ENCODE measurements around the gene RBMS3. TPM values are rescaled to one million over a fixed set of nuclear protein-coding genes. Genes with fewer than 3 reads are reported as not detected.

RBMS3 gene
- total RNA-seq, 1 donor from 2014 or later, result 23.7 TPM

- no peak for DNase-seq (ENCODE audit: low read depth)
- Histone ChIP-seq H3K27me3 (ENCODE audit: control insufficient read depth, insufficient read depth, low read length) (no peaks in the 10 kb centered on the region), H3K36me3 (ENCODE audit: control insufficient read depth, insufficient read depth, low read length) (no peaks in the 10 kb centered on the region), H3K4me3 (ENCODE audit: low read depth, low read length) (no peak overlapping the region)
- TF ChIP-seq, protein P1, sequence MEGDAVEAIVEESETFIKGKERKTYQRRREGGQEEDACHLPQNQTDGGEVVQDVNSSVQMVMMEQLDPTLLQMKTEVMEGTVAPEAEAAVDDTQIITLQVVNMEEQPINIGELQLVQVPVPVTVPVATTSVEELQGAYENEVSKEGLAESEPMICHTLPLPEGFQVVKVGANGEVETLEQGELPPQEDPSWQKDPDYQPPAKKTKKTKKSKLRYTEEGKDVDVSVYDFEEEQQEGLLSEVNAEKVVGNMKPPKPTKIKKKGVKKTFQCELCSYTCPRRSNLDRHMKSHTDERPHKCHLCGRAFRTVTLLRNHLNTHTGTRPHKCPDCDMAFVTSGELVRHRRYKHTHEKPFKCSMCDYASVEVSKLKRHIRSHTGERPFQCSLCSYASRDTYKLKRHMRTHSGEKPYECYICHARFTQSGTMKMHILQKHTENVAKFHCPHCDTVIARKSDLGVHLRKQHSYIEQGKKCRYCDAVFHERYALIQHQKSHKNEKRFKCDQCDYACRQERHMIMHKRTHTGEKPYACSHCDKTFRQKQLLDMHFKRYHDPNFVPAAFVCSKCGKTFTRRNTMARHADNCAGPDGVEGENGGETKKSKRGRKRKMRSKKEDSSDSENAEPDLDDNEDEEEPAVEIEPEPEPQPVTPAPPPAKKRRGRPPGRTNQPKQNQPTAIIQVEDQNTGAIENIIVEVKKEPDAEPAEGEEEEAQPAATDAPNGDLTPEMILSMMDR (IDR thresholded peaks at IDR 0.05; ENCODE audit: insufficient read depth, low read length, poor library complexity, severe bottlenecking), result no peak
Measured at GRCh38 chr3:29538610-29538958, 257.7 kb downstream of the RBMS3 start.

- TF ChIP-seq, protein P1 (IDR thresholded peaks at IDR 0.05; ENCODE audit: insufficient read depth, low read length, poor library complexity, severe bottlenecking), result no peak
- H3K4me3 ChIP-seq (ENCODE audit: low read depth, low read length), result no peak overlapping the region
- no peaks in the 10 kb centered on the region for H3K27me3 ChIP-seq (ENCODE audit: control insufficient read depth, insufficient read depth, low read length)
- DNase-seq (ENCODE audit: low read depth), result no peak
- H3K36me3 ChIP-seq (ENCODE audit: control insufficient read depth, insufficient read depth, low read length), result no peaks in the 10 kb centered on the region
Measured at GRCh38 chr3:29540544-29540943, 259.7 kb downstream of the RBMS3 start.

- Histone ChIP-seq H3K4me3 (ENCODE audit: low read depth, low read length) (no peak overlapping the region), H3K36me3 (ENCODE audit: control insufficient read depth, insufficient read depth, low read length) (no peaks in the 10 kb centered on the region), H3K27me3 (ENCODE audit: control insufficient read depth, insufficient read depth, low read length) (no peaks in the 10 kb centered on the region)
- TF ChIP-seq, protein P1 (IDR thresholded peaks at IDR 0.05; ENCODE audit: insufficient read depth, low read length, poor library complexity, severe bottlenecking), result no peak
- no peak for DNase-seq (ENCODE audit: low read depth)
Measured at GRCh38 chr3:29544701-29545363, 264.0 kb downstream of the RBMS3 start.

GRCh38 chr3:29545615-29546014, 264.7 kb downstream of the RBMS3 start:
- TF ChIP-seq, protein P1 (IDR thresholded peaks at IDR 0.05; ENCODE audit: insufficient read depth, low read length, poor library complexity, severe bottlenecking), result no peak
- DNase-seq (ENCODE audit: low read depth), result no peak
- Histone ChIP-seq H3K27me3 (ENCODE audit: control insufficient read depth, insufficient read depth, low read length) (no peaks in the 10 kb centered on the region), H3K36me3 (ENCODE audit: control insufficient read depth, insufficient read depth, low read length) (no peaks in the 10 kb centered on the region), H3K4me3 (ENCODE audit: low read depth, low read length) (no peak overlapping the region)

DNA sequence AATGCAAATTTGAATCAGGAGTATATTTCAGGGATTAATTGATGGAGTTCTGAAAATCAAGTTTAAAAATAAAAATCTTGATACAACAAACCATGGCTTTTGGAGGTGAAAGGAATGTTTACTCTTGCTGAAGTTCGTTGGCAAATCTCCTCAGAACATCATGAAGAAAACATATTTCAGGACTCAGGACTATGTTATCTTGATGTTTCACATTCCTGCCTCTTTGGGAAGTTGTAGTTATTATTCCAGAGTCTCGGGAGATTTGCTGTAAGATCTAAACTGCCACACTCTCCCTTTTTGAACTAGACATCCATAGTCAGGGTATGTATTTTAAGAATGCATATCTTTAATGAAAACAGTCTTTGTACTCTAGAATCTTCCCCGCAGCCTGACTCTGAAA, 271.2 kb downstream of the RBMS3 start:
- H3K27me3 ChIP-seq (ENCODE audit: control insufficient read depth, insufficient read depth, low read length), result no peaks in the 10 kb centered on the region
- no peaks in the 10 kb centered on the region for H3K36me3 ChIP-seq (ENCODE audit: control insufficient read depth, insufficient read depth, low read length)
- TF ChIP-seq, protein P1 (IDR thresholded peaks at IDR 0.05; ENCODE audit: insufficient read depth, low read length, poor library complexity, severe bottlenecking), result no peak
- no peak for DNase-seq (ENCODE audit: low read depth)
- no peak overlapping the region for H3K4me3 ChIP-seq (ENCODE audit: low read depth, low read length)

DNA sequence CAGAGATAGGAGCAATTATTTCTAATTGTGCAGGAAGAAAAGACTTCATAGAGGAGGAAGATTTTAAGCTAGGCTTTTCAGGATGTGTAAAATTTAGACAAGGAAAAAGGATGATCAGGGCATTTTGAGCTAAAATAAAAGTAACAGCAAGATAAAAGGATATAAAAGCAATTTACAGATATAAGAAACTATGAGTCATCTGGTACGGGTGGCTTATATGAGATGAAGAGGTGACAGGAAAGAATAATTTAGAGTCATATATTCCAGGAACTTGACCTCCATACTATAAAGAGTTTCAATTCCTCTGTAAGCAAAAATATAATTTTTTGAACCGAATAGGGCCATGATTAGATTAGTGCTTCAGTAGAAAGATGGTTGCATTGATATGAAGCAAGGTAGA, 273.7 kb downstream of the RBMS3 start:
- H3K4me3 ChIP-seq (ENCODE audit: low read depth, low read length), result no peak overlapping the region
- no peaks in the 10 kb centered on the region for H3K27me3 ChIP-seq (ENCODE audit: control insufficient read depth, insufficient read depth, low read length)
- H3K36me3 ChIP-seq (ENCODE audit: control insufficient read depth, insufficient read depth, low read length), result no peaks in the 10 kb centered on the region
- DNase-seq (ENCODE audit: low read depth), result no peak
- TF ChIP-seq, protein P1 (IDR thresholded peaks at IDR 0.05; ENCODE audit: insufficient read depth, low read length, poor library complexity, severe bottlenecking), result no peak
